Stimulated activated memory B cell treated with anti-CD40 and anti-IgM and Interleukin-4, amounts not matched to agents 10 μg/mL and 1 μg/mL and 100 μg/mL, for 72 hours (primary cell): ENCODE measurements around the gene ANXA8L1.
"Not testable (repeated sequence)": the region's sequence is repeated elsewhere in the genome, so short reads cannot be mapped to it uniquely, and the experiment has no call there.

ENCODE experiments used
- ATAC-seq: fragments of 150-1000 bp; cut with Tn5 transposase; 2 replicates; pipeline ENCODE4 v1.10.0; 2021
- H3K27ac Mint-ChIP-seq: one replicate; pipeline ENCODE4 v1.8.0; 2022; ENCODE audit warnings: mild to moderate bottlenecking, mixed read lengths
- H3K27me3 Mint-ChIP-seq: one replicate; pipeline ENCODE4 v1.8.0; 2022; ENCODE audit warnings: mixed read lengths
- H3K36me3 Mint-ChIP-seq: one replicate; pipeline ENCODE4 v1.8.0; 2022; ENCODE audit warnings: mixed read lengths
- H3K4me1 Mint-ChIP-seq: one replicate; pipeline ENCODE4 v1.8.0; 2022; ENCODE audit warnings: mixed read lengths
- H3K4me3 Mint-ChIP-seq: one replicate; pipeline ENCODE4 v1.8.0; 2022; ENCODE audit warnings: mild to moderate bottlenecking, moderate library complexity, mixed read lengths
- H3K9me3 Mint-ChIP-seq: one replicate; pipeline ENCODE4 v1.8.0; 2022; ENCODE audit warnings: mixed read lengths

The ANXA8L1 gene, protein sequence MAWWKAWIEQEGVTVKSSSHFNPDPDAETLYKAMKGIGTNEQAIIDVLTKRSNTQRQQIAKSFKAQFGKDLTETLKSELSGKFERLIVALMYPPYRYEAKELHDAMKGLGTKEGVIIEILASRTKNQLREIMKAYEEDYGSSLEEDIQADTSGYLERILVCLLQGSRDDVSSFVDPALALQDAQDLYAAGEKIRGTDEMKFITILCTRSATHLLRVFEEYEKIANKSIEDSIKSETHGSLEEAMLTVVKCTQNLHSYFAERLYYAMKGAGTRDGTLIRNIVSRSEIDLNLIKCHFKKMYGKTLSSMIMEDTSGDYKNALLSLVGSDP

DNA sequence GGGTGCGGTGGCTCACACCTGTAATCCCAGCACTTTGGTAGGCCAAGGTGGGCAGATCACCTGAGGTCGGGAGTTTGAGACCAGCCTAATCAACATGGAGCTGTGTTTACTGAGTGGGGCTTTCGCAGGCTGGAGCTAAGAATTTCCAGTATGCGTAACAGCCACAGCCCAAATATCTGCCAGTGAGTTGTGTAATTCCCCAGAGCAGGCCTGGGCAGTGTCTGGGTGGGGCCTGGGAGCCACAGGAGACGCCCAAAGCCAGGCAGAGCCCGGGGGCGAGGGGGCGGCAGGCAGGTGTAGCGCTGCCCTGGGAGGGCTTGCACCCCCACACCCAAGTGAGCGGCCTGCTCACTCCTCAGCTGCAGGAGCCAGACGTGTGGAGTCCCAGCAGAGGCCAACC, at the start of gene ANXA8L1:
Gene ANXA8L1 (plus strand): TSS at position 371 of the 400 bp plus-strand sequence. CDS start 76 bp downstream, outside the sequence.
- not testable (repeated sequence) for H3K27me3 Mint-ChIP-seq, H3K27ac Mint-ChIP-seq, H3K4me3 Mint-ChIP-seq, H3K4me1 Mint-ChIP-seq, ATAC-seq, H3K9me3 Mint-ChIP-seq, H3K36me3 Mint-ChIP-seq

DNA sequence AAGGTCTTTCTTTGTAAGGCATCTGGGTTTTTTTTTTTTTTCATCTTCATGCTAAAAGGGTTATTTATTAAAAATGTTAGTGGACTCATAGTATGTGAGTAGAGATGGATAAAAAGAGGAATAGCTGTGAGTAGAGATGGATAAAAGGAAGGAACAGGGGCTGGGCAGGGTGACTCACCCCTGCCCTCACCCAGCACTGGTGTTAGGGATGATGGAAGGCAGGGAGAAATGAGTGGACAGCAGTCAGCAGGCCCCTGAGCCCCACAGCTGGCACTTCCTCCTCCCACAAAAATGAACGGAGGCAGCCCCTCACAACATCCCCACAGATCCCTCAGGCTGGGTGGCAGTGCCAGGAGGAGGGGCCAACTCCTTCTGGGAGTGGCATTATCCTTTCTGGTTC, 49.5 kb upstream of the ANXA8L1 start:
- no peak for ATAC-seq
- no peaks in the 10 kb centered on the region for H3K4me1 Mint-ChIP-seq
- H3K4me3 Mint-ChIP-seq: no peak overlapping the region
- H3K27me3 Mint-ChIP-seq: peaks cover 15% of the 10 kb centered on the region
- H3K36me3 Mint-ChIP-seq: no peaks in the 10 kb centered on the region
- no peak overlapping the region for H3K27ac Mint-ChIP-seq
- H3K9me3 Mint-ChIP-seq: no peaks in the 10 kb centered on the region

DNA sequence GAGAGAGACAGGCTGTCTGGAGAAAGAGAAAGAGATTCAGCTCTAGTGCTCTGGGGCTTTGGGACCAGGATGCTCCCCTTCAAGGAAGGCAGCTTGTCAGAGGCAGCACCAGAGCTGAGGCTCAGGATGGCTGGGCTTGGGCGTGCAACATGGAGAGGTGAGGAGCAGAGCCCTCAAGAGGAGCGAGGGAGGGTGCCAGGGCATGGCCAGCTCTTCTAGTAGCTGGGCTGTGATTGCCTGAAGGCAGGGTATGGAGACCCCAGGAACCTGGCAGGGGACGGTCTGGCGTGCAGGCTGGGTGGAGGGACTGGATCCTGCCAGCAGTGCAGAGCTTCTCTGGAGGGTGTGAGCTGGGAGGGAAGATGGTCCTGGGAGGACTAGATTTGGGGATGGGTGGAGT, 48.6 kb upstream of the ANXA8L1 start:
- Mint-ChIP-seq H3K9me3 (no peaks in the 10 kb centered on the region), H3K27me3 (peaks cover 23% of the 10 kb centered on the region), H3K4me1 (no peaks in the 10 kb centered on the region), H3K36me3 (no peaks in the 10 kb centered on the region), H3K4me3 (no peak overlapping the region), H3K27ac (no peak overlapping the region)
- no peak for ATAC-seq

DNA sequence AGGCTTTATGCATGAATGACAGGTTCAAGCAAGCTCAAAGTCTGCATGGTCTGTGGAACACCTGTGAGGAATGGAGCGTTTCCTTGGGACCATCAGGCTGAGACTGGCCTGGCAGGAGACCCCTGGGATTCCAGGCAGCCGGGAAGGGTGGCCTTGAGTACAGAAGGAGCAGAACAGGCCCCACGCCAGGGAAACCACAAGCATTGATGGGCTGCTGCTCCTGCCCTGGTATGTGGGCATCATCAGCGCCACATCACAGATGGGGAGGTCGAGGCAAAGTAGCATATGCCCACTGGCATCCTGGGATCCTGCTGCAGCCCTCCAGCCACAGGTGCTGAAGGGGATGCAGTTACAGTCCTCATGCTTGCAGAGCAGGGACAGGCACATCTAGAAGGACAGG, 47.9 kb upstream of the ANXA8L1 start:
- H3K27me3 Mint-ChIP-seq: peaks cover 23% of the 10 kb centered on the region
- no peak overlapping the region for H3K4me3 Mint-ChIP-seq
- no peak overlapping the region for H3K27ac Mint-ChIP-seq
- no peaks in the 10 kb centered on the region for H3K9me3 Mint-ChIP-seq
- no peaks in the 10 kb centered on the region for H3K4me1 Mint-ChIP-seq
- H3K36me3 Mint-ChIP-seq: no peaks in the 10 kb centered on the region
- ATAC-seq: no peak

DNA sequence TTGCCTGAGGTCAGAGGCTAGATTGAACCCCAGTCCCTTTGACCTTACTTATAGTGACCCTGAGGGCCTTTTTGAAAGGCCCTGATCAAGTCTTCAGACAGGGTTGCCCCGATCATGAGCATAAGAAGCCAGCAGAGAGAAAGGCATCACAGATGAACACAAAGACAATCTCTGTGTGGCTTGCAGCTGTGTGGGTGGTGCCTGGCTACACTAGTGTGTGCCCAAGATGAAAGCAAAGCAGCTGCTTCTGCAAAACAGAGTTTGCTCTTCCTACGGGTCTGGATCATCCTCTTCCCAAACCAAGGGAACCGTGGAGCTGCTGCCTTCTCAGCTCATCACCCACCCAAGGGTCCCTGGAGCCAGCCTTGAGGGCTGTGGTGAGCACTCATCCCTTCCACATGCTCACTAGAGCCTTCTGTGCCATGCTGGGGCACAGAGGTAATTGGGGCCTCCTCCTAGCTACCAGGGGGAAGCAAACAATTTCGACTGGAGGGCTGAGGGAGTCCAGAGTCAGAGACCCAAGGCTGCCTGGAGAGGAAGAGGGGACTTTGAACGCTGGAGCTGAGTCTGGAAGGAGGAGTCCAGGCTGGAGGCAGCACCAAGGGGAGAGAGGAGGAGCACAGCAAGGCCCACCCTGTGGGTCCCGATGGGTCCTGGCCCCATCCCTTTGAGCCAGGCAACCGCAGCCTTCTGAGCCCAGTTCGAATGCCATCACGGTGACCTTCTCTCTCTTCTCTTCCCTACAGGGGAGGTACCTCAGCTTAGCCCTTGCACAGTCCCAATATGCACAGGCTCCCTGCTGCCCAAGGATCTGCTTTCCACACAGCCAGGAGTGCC, 46.5 kb upstream of the ANXA8L1 start:
- Mint-ChIP-seq H3K27me3 (peaks cover 23% of the 10 kb centered on the region), H3K27ac (no peak overlapping the region), H3K4me1 (no peaks in the 10 kb centered on the region), H3K36me3 (no peaks in the 10 kb centered on the region), H3K9me3 (no peaks in the 10 kb centered on the region), H3K4me3 (no peak overlapping the region)
- peak; percentile 28 for ATAC-seq

DNA sequence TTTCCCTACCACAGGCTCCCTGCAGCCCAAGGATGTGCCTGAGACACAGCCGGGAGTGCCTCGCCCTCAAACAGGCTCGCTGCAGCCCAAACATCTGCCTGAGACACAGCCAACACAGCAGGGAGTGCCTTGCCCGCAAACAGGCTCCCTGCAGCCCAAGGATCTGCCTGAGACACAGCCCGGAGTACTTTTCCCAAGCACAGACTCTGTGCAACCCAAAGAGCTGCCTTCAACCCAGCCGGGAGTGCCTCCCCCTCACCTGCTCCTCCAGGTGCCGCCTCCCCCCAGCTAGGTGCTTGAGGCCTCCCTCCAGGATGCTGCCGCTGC, 45.9 kb upstream of the ANXA8L1 start:
- H3K4me1 Mint-ChIP-seq: no peaks in the 10 kb centered on the region
- no peaks in the 10 kb centered on the region for H3K36me3 Mint-ChIP-seq
- ATAC-seq: peak; percentile 16
- no peak overlapping the region for H3K27ac Mint-ChIP-seq
- peaks cover 23% of the 10 kb centered on the region for H3K27me3 Mint-ChIP-seq
- no peaks in the 10 kb centered on the region for H3K9me3 Mint-ChIP-seq
- H3K4me3 Mint-ChIP-seq: no peak overlapping the region

DNA sequence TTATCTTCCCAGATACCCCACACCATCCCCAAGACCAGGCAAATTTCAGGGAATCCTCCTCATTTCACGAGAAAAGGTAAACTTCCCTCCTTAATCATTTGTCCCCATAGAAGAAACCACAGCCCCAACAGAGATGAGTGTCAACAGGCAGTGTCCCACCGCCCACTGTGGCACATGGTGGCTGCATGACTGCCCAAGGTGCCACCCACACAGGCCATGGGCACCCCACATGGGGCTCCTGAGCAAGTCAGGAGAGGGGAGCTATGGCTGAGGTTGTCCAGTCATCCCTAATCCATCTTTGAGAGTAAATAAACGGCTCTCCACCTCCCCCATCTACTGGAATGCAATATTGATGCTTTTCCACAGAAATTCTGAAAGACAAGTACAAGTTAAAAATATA, 44.7 kb upstream of the ANXA8L1 start:
- H3K4me3 Mint-ChIP-seq: no peak overlapping the region
- H3K9me3 Mint-ChIP-seq: no peaks in the 10 kb centered on the region
- H3K4me1 Mint-ChIP-seq: no peaks in the 10 kb centered on the region
- peak; percentile 48 for ATAC-seq
- no peaks in the 10 kb centered on the region for H3K36me3 Mint-ChIP-seq
- no peak overlapping the region for H3K27ac Mint-ChIP-seq
- H3K27me3 Mint-ChIP-seq: peaks cover 23% of the 10 kb centered on the region

DNA sequence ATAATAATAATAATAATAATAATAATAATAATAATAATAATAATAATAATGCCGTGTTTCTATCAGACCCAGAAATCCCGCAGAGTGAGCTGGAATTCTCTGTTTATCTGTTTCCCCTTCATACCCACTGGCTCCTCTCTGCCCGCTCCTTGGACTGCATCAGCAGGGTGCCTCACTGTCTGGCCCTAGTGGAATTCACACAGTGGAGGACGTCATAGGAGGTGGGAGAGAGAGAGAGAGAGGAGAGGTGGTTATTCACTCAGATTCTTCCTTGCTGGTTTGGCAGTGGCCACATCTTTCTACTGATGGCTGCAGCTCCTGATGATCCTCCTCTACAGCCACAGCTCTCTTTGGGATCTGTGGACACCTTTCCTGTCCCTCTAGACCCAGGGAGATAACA, 10.1 kb upstream of the ANXA8L1 start:
- not testable (repeated sequence) for H3K4me1 Mint-ChIP-seq, ATAC-seq, H3K36me3 Mint-ChIP-seq, H3K27me3 Mint-ChIP-seq, H3K4me3 Mint-ChIP-seq, H3K9me3 Mint-ChIP-seq, H3K27ac Mint-ChIP-seq

DNA sequence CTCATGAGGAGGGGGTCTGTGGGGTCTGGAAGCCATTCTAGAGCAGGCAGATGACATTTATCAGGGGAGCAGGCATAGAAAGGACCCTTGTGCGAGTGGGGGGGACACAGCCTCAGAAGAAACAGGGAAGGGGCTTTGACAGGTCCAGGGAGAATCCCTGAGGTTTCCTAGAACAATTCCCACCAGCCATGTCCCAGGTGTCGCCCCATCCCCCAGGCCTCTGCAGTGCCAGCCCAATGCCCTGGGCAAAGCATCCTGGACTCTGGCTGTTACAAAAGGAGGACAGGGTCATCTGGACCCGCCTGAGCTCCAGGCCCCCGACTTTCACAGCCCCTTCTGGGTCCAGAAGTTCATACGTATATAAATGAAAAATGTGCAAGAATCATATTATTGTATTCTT, 8.4 kb upstream of the ANXA8L1 start:
- not testable (repeated sequence) for H3K4me1 Mint-ChIP-seq, H3K27me3 Mint-ChIP-seq, H3K4me3 Mint-ChIP-seq, H3K9me3 Mint-ChIP-seq, H3K27ac Mint-ChIP-seq, ATAC-seq, H3K36me3 Mint-ChIP-seq

DNA sequence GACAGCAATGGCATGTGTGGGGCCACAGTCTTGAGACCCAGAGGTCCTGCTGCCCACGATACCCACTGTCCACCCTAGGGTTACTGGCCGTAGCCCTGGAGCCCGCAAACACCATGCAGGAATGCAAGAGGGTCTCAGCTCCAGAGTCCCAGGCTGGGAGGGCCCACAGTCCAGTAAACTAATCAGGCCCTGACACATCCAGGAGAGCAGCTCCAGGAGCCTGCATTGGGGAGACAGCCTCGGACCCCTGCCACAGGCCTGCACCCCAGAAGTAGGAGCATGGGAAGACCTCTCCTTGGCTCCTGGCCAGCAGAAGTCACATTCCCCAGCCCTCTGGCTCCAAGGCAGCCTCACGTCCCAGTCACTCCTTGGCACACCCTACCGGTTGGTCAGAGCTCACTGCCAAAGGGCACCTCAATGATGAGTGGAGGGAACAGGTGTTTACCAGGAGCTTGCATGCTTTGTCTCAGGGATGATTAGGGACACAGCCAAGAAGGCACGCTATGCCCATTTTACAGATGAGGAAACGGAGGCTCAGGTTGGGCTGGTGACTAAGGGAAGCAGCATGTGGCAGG, 7.8 kb upstream of the ANXA8L1 start:
- H3K4me1 Mint-ChIP-seq, H3K4me3 Mint-ChIP-seq, ATAC-seq, H3K36me3 Mint-ChIP-seq, H3K27me3 Mint-ChIP-seq, H3K27ac Mint-ChIP-seq, H3K9me3 Mint-ChIP-seq: not testable (repeated sequence)

DNA sequence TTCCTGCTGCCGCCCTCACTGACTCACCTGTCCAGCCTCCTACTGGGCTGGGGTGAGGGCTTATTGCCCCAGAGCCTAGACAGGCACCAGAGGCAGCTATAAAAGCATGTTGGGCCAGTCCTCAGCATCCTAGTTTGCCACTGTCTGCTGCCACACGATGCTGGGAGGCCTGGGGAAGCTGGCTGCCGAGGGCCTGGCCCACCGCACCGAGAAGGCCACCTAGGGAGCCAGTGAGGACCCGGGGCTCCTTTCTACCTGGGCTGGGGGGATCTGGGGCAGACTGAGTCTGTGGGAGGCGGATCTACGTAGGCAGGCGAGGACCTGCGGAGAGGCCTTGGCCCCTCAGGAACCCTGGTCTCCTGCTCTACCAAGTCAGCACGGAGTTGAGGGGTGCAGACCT, 6.6 kb upstream of the ANXA8L1 start:
- H3K4me1 Mint-ChIP-seq, ATAC-seq, H3K27ac Mint-ChIP-seq, H3K4me3 Mint-ChIP-seq, H3K27me3 Mint-ChIP-seq, H3K36me3 Mint-ChIP-seq, H3K9me3 Mint-ChIP-seq: not testable (repeated sequence)

DNA sequence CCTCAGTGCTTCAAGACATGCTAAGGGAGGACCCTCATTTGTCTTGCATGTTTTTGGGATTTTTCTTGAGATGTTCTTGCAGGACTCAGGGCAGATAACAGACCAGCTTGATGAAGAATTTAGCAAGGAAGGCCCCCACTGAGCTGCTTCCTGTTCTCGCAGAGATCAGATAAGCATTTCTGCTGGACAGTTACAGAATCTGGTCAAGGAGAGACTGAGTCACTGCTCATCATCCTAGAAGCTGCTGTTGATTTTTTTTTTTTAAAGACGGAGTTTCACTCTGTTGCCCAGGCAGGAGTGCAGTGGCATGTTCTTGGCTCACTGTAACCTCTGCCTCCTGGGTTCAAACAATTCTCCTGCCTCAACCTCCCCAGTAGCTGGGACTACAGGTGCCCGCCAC, 1.2 kb upstream of the ANXA8L1 start:
- not testable (repeated sequence) for H3K27me3 Mint-ChIP-seq, ATAC-seq, H3K4me3 Mint-ChIP-seq, H3K4me1 Mint-ChIP-seq, H3K27ac Mint-ChIP-seq, H3K9me3 Mint-ChIP-seq, H3K36me3 Mint-ChIP-seq

DNA sequence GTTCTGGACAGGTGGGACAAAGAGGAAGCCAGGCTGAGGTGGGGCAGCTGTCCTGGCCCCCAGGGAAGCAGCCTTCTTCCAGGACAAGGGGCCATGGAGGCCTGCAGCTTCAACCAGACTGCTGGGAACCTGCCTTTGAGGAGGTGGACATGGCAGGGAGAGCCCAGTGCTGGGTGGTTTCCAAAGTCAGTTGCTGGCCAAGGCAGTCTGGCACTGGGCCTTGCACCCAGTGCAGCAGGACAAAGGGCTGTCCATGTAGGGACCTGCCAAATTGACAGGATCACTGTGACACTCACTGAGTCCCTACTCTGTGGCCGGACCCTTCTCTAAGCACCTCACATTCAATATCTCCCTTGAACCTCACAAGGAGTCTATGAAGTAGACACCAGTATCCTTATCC, 1.4 kb downstream of the ANXA8L1 start:
- not testable (repeated sequence) for H3K27ac Mint-ChIP-seq, H3K4me3 Mint-ChIP-seq, H3K9me3 Mint-ChIP-seq, H3K36me3 Mint-ChIP-seq, H3K4me1 Mint-ChIP-seq, ATAC-seq, H3K27me3 Mint-ChIP-seq

DNA sequence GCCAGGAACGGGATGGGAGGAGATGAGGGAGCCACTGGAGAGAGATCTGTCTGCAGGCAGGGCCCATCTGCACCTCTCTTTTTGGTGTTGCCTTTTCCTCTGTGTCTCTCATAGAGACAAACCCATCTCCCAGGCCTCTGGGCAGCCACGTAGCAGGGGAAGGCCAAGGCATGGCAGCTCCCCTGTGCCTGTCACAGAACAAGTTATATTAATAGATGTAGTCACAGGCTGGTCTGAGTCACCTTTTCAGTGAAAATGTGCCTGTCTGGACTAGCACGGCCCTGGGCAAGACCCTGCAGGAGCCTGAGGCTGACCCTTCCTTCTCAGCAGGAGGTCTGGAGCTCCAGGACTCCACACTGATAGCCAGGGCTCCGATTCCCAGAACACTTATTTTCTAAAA, 2.1 kb downstream of the ANXA8L1 start:
- not testable (repeated sequence) for H3K9me3 Mint-ChIP-seq, H3K27me3 Mint-ChIP-seq, H3K4me3 Mint-ChIP-seq, H3K4me1 Mint-ChIP-seq, H3K27ac Mint-ChIP-seq, H3K36me3 Mint-ChIP-seq, ATAC-seq

DNA sequence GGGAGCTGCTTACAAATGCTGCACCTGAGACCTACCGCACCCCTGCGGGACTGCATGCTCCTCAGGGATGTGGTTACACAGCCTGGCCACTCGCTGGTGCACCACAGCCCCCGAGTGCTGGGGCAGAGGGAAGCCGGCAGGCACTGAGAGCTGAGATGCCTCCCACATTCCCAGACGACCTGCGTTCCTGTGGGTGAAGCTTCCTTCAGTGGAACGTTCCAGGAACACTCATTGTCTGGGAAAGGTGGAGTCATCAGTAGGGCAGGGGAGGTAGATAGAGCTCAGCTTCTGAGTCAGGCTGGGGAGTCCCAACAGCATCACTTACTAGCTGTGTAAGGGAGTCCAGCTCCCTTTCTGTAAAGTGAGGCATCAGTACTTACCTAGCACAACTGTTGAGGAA, 2.5 kb downstream of the ANXA8L1 start:
- H3K4me3 Mint-ChIP-seq, H3K27me3 Mint-ChIP-seq, H3K9me3 Mint-ChIP-seq, H3K4me1 Mint-ChIP-seq, H3K36me3 Mint-ChIP-seq, H3K27ac Mint-ChIP-seq, ATAC-seq: not testable (repeated sequence)

DNA sequence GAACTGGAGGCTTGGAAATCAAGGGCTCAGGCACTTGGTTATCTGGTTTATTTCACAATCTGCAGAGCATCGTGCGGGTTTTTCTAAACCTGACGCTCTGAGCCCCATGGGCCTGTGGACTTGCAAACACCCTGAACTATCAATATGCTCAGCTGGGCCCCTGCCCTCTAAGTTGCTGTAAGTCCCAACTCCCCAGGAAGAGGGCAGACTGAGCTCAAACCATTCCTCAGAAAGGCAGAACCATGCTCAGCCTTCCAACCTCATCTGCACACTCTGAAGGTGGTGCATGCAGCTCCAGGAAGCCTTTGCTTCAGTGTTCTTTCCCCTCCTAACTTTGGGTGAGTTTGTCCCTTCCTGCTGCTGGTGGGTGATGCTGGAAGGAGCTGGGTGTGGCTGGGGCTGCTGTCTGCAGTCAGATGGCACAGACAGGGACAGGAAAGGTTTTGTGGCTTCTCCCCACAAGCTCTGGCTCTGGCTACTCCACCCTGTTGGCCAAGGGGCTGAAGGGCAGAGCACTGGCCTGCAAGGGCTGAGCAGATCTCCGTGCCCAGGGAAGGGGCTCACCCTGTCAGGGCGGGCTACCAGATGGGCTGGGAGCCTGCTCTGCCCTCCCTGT, 3.8 kb downstream of the ANXA8L1 start:
- not testable (repeated sequence) for H3K4me1 Mint-ChIP-seq, H3K9me3 Mint-ChIP-seq, H3K27ac Mint-ChIP-seq, H3K36me3 Mint-ChIP-seq, H3K27me3 Mint-ChIP-seq, H3K4me3 Mint-ChIP-seq, ATAC-seq
